H9 (cell line): Measurements from ENCODE around the gene KTN1. TPM values are rescaled to one million over a fixed set of nuclear protein-coding genes. Genes with fewer than 3 reads are reported as not detected.

Experiments
- DNase-seq: peaks from one replicate; pipeline ENCODE4 v3.0.0-alpha.2; 2017
- H2AFZ ChIP-seq: one replicate; pipeline ENCODE4 v1.6.1; 2013; ENCODE audit warnings: mild to moderate bottlenecking, low read length, control low read depth, moderate library complexity
- H2AK5ac ChIP-seq: 2 replicates; pipeline ENCODE4 v1.6.1; 2013; ENCODE audit warnings: low read length, control low read depth, mixed read lengths; ENCODE audit not compliant: insufficient read length
- H2BK120ac ChIP-seq: one replicate; pipeline ENCODE4 v1.6.1; 2013; ENCODE audit warnings: low read depth, mild to moderate bottlenecking, low read length, control low read depth, inconsistent platforms; ENCODE audit not compliant: poor library complexity, severe bottlenecking
- H2BK12ac ChIP-seq: 2 replicates; pipeline ENCODE4 v1.6.1; 2013; ENCODE audit warnings: low read length, control low read depth, mixed read lengths, low read depth; ENCODE audit not compliant: insufficient read length
- H2BK15ac ChIP-seq: 2 replicates; pipeline ENCODE4 v1.6.1; 2013; ENCODE audit warnings: low read depth, low read length, control low read depth
- H2BK20ac ChIP-seq: one replicate; pipeline ENCODE4 v1.6.1; 2013; ENCODE audit warnings: low read depth, mild to moderate bottlenecking, low read length, control low read depth, inconsistent platforms; ENCODE audit not compliant: poor library complexity, severe bottlenecking
- H2BK5ac ChIP-seq: 2 replicates; pipeline ENCODE4 v1.6.1; 2013; ENCODE audit warnings: low read length, control low read depth, mixed read lengths; ENCODE audit not compliant: insufficient read length
- H3K14ac ChIP-seq: 2 replicates; pipeline ENCODE4 v1.6.1; 2013; ENCODE audit warnings: low read length, control low read depth; ENCODE audit not compliant: insufficient read depth
- H3K18ac ChIP-seq: 2 replicates; pipeline ENCODE4 v1.6.1; 2013; ENCODE audit warnings: low read depth, mild to moderate bottlenecking, mixed read lengths, low read length, control low read depth; ENCODE audit not compliant: insufficient read length
- H3K23ac ChIP-seq: 2 replicates; pipeline ENCODE4 v1.6.1; 2013; ENCODE audit warnings: low read length, control low read depth, mixed read lengths, low read depth; ENCODE audit not compliant: insufficient read length
- H3K23me2 ChIP-seq: 2 replicates; pipeline ENCODE4 v1.6.1; 2013; ENCODE audit warnings: low read depth, mild to moderate bottlenecking, mixed read lengths, low read length, control low read depth; ENCODE audit not compliant: insufficient read length, poor library complexity, severe bottlenecking
- H3K27ac ChIP-seq: 2 replicates; pipeline ENCODE4 v1.5.1; 2013; ENCODE audit warnings: low read length, control low read depth, mixed read lengths, low read depth; ENCODE audit not compliant: insufficient read length
- H3K27me3 ChIP-seq: 2 replicates; pipeline ENCODE4 v1.6.1; 2013; ENCODE audit warnings: low read length, control low read depth, inconsistent platforms; ENCODE audit not compliant: insufficient read depth
- H3K4ac ChIP-seq: 2 replicates; pipeline ENCODE4 v1.6.1; 2013; ENCODE audit warnings: low read depth, mild to moderate bottlenecking, control low read depth, inconsistent platforms, low read length, moderate library complexity
- H3K4me1 ChIP-seq: 2 replicates; pipeline ENCODE4 v1.6.1; 2013; ENCODE audit warnings: low read length, control low read depth, inconsistent platforms; ENCODE audit not compliant: insufficient read depth
- H3K4me2 ChIP-seq: 2 replicates; pipeline ENCODE4 v1.6.1; 2013; ENCODE audit warnings: low read length, control low read depth, mixed read lengths; ENCODE audit not compliant: insufficient read length, insufficient read depth
- H3K56ac ChIP-seq: 2 replicates; pipeline ENCODE4 v1.6.1; 2013; ENCODE audit warnings: low read depth, mild to moderate bottlenecking, mixed read lengths, low read length, control low read depth; ENCODE audit not compliant: insufficient read length
- H3K79me1 ChIP-seq: 2 replicates; pipeline ENCODE4 v1.6.1; 2013; ENCODE audit warnings: low read depth, mild to moderate bottlenecking, moderate library complexity, low read length, control low read depth, inconsistent platforms; ENCODE audit not compliant: insufficient read depth, poor library complexity, severe bottlenecking
- H3K79me2 ChIP-seq: 2 replicates; pipeline ENCODE4 v1.6.1; 2013; ENCODE audit warnings: low read length, control low read depth, inconsistent platforms; ENCODE audit not compliant: insufficient read depth
- H3K9ac ChIP-seq: 2 replicates; pipeline ENCODE4 v1.6.1; 2013; ENCODE audit warnings: low read length, control low read depth, mixed read lengths; ENCODE audit not compliant: insufficient read length; ENCODE audit errors: extremely low read depth
- H3K9me3 ChIP-seq: one replicate; pipeline ENCODE4 v1.6.1; 2013; ENCODE audit warnings: low read depth, low read length, inconsistent platforms; ENCODE audit not compliant: control insufficient read depth
- H3T11ph ChIP-seq: one replicate; pipeline ENCODE4 v1.6.1; 2013; ENCODE audit warnings: mild to moderate bottlenecking, low read length, control low read depth, inconsistent platforms
- H4K20me1 ChIP-seq: one replicate; pipeline ENCODE4 v1.6.1; 2013; ENCODE audit not compliant: control insufficient read depth, insufficient read length, insufficient read depth
- H4K5ac ChIP-seq: 2 replicates; pipeline ENCODE4 v1.6.1; 2013; ENCODE audit warnings: low read depth, mild to moderate bottlenecking, mixed read lengths, low read length, control low read depth; ENCODE audit not compliant: insufficient read length
- H4K8ac ChIP-seq: replicated peaks from 2 replicates; pipeline ENCODE4 v1.6.1; 2013; ENCODE audit warnings: low read length, control low read depth, mixed read lengths, low read depth; ENCODE audit not compliant: insufficient read length
- H4K91ac ChIP-seq: 2 replicates; pipeline ENCODE4 v1.6.1; 2013; ENCODE audit warnings: low read depth, mild to moderate bottlenecking, moderate library complexity, mixed read lengths, low read length, control low read depth; ENCODE audit not compliant: insufficient read length
- H3K27ac Mint-ChIP-seq, 3 experiments: 2 replicates in 2 of 3; 3 replicates in 1 of 3; pipeline ENCODE4 v1.8.0; 2020 to 2021; ENCODE audit warnings: mixed read lengths in 3 of 3, mild to moderate bottlenecking in 1 of 3, moderate library complexity in 1 of 3
- H3K27me3 Mint-ChIP-seq: 2 replicates; pipeline ENCODE4 v1.8.0; 2021; ENCODE audit warnings: low read depth, mild to moderate bottlenecking, moderate library complexity, mixed read lengths
- H3K36me3 Mint-ChIP-seq, 3 experiments: 2 replicates in 2 of 3; 3 replicates in 1 of 3; pipeline ENCODE4 v1.8.0; 2020 to 2021; ENCODE audit warnings: low read depth in 3 of 3, mixed read lengths in 3 of 3; ENCODE audit not compliant: insufficient read depth in 1 of 3
- H3K4me1 Mint-ChIP-seq, 2 experiments: 2 replicates each; pipeline ENCODE4 v1.8.0; 2020; ENCODE audit warnings: mixed read lengths in 2 of 2
- H3K4me3 Mint-ChIP-seq, 2 experiments: 2 replicates in 1 of 2; 3 replicates in 1 of 2; pipeline ENCODE4 v1.8.0; 2020 to 2021; ENCODE audit warnings: mild to moderate bottlenecking in 2 of 2, mixed read lengths in 2 of 2, moderate library complexity in 1 of 2
- H3K9me3 Mint-ChIP-seq, 2 experiments: 2 replicates in 1 of 2; 3 replicates in 1 of 2; pipeline ENCODE4 v1.8.0; 2020; ENCODE audit warnings: mild to moderate bottlenecking in 2 of 2, mixed read lengths in 2 of 2, moderate library complexity in 1 of 2
- WGBS: extraction: QIAGEN DNeasy Blood & Tissue Kit; methylation state at CpG from one replicate; pipeline ENCODE4 v1.1.7; 2013; ENCODE audit warnings: missing lambda C conversion rate, low lambda C conversion rate, mixed read lengths; ENCODE audit not compliant: insufficient read length; ENCODE audit errors: extremely low coverage; 5-methylcytosine and 5-hydroxymethylcytosine counted together
- total RNA-seq: library from RNA; stranded (reverse); gene quantifications from 2 replicates; pipeline ENCODE4 v1.2.1, GENCODE V29; 2021
- TF ChIP-seq, protein P1 (sequence below): fragments of 200-600 bp; sonication (generic); conservative IDR thresholded peaks from 3 replicates; pipeline ENCODE4 v1.8.0; 2021; ENCODE audit warnings: antibody characterized with exemption, mild to moderate bottlenecking

KTN1 gene
- total RNA-seq, 1 experiment from 2014 or later, result 128 TPM

DNA sequence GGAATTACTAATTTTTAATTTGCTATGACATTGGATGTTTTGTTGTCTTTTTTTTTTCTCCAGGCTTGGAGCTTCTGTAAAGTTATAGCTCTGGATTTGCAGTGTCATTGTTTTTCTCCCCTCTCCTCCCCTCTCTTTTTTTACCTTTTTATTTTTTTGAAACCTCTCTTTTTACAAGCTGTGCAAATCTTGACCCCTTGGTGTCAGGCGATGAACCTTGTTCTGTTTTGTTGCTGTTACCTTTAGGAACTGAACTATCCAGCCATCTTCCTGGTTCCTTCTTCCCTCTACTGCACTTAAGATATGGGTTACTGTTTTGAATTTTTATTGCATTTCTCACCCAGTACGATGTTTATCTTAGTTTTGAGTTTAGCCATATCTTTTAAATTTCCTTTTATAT is 13.7 kb downstream of the KTN1 start:
- Histone ChIP-seq H3K27ac (no peak overlapping the region), H3K18ac (no peak overlapping the region), H4K91ac (no peak overlapping the region), H2AK5ac (no peak overlapping the region), H3K27me3 (no peaks in the 10 kb centered on the region), H3K14ac (no peak overlapping the region), H3K9ac (no peak overlapping the region), H3K56ac (no peak overlapping the region), H3K4me2 (no peak overlapping the region), H3K23ac (no peak overlapping the region), H3K9me3 (no peaks in the 10 kb centered on the region), H3K23me2 (no peaks in the 10 kb centered on the region), H3T11ph (no peak overlapping the region), H2BK15ac (no peak overlapping the region), H3K79me1 (no peaks in the 10 kb centered on the region), H3K4ac (no peak overlapping the region), H2BK20ac (no peak overlapping the region), H2BK5ac (no peak overlapping the region), H4K8ac (no peak overlapping the region), H4K20me1 (no peaks in the 10 kb centered on the region), H2AFZ (no peak overlapping the region), H2BK120ac (no peak overlapping the region), H3K4me1 (0 out of 2 replicates have a peak, but pooled peaks cover 5% of the 10 kb centered on the region), H3K79me2 (peaks cover 18% of the 10 kb centered on the region; the same call in 1 of the 2 replicates), H2BK12ac (no peak overlapping the region), H4K5ac (no peak overlapping the region)
- TF ChIP-seq, protein P1, sequence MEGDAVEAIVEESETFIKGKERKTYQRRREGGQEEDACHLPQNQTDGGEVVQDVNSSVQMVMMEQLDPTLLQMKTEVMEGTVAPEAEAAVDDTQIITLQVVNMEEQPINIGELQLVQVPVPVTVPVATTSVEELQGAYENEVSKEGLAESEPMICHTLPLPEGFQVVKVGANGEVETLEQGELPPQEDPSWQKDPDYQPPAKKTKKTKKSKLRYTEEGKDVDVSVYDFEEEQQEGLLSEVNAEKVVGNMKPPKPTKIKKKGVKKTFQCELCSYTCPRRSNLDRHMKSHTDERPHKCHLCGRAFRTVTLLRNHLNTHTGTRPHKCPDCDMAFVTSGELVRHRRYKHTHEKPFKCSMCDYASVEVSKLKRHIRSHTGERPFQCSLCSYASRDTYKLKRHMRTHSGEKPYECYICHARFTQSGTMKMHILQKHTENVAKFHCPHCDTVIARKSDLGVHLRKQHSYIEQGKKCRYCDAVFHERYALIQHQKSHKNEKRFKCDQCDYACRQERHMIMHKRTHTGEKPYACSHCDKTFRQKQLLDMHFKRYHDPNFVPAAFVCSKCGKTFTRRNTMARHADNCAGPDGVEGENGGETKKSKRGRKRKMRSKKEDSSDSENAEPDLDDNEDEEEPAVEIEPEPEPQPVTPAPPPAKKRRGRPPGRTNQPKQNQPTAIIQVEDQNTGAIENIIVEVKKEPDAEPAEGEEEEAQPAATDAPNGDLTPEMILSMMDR, result no peak
- H3K27ac Mint-ChIP-seq, result peak overlapping the region; percentile 30 to 94 (median 92); a peak in 6 of 7 replicates
- H3K4me3 Mint-ChIP-seq, result no peak overlapping the region
- H3K4me1 Mint-ChIP-seq, result peaks cover 34% of the 10 kb centered on the region in 2 experiments
- H3K9me3 Mint-ChIP-seq, result peaks cover 4 to 6% of the 10 kb centered on the region in 2 experiments; a peak in 3 of 5 replicates
- WGBS, result no CpG with 5 or more reads among the region's 2 CpGs
- no peak for DNase-seq
- H3K27me3 Mint-ChIP-seq, result no peaks in the 10 kb centered on the region
- peaks cover 9 to 20% (median 10%) of the 10 kb centered on the region in 3 experiments; a peak in 6 of 7 replicates for H3K36me3 Mint-ChIP-seq
